Gastrocnemius medialis (tissue), 4 donors: Measurements from ENCODE around the gene AOC2. TPM values are rescaled to one million over a fixed set of nuclear protein-coding genes. Genes with fewer than 3 reads are reported as not detected.

Experiments
- ATAC-seq, 2 donors: fragments of 150-250 bp; one replicate each; pipeline ENCODE4 v1.9.1; 2016
- DNase-seq, 2 donors: peaks; one replicate each; pipeline ENCODE4 v3.0.0-alpha.2; 2019
- H3K27ac ChIP-seq, 4 donors: fragments of 200-600 bp; sonication (generic); 1 replicate in 1 of 4; 2 replicates in 3 of 4; pipeline ENCODE4 v1.5.1; 2016 to 2018; ENCODE audit warnings: mild to moderate bottlenecking in 2 of 4, moderate library complexity in 1 of 4
- H3K27me3 ChIP-seq, 3 donors: fragments of 200-600 bp; sonication (generic) in 2 of 3; 1 replicate in 1 of 3; 2 replicates in 2 of 3; pipeline versions ENCODE4 v1.5.1 to v1.6.0; 2016 to 2019; ENCODE audit warnings: mild to moderate bottlenecking in 1 of 3, moderate library complexity in 1 of 3
- H3K36me3 ChIP-seq, 2 donors: fragments of 200-600 bp; sonication (generic) in 1 of 2; one replicate each; pipeline ENCODE4 v1.5.1; 2017 to 2018
- H3K4me1 ChIP-seq, 2 donors: fragments of 200-600 bp; sonication (generic) in 1 of 2; one replicate each; pipeline ENCODE4 v1.5.1; 2016 to 2017; ENCODE audit warnings: mild to moderate bottlenecking in 2 of 2
- H3K4me3 ChIP-seq, 4 donors: fragments of 200-600 bp; sonication (generic) in 3 of 4; 1 replicate in 1 of 4; 2 replicates in 3 of 4; pipeline ENCODE4 v1.5.1; 2016 to 2019; ENCODE audit warnings: mild to moderate bottlenecking in 2 of 4
- H3K9me3 ChIP-seq, 3 donors: fragments of 200-600 bp; sonication (generic) in 2 of 3; 1 replicate in 1 of 3; 2 replicates in 2 of 3; pipeline ENCODE4 v1.5.1; 2016 to 2019
- POLR2A ChIP-seq, 2 donors: fragments of 450-650 bp; IDR thresholded peaks; one replicate each; pipeline ENCODE4 v1.6.1; 2017; ENCODE audit warnings: antibody characterized with exemption in 2 of 2, mild to moderate bottlenecking in 2 of 2, moderate library complexity in 2 of 2
- in situ Hi-C, 4 donors: fragments of 200-750 bp; cut with MboI; loops; one replicate each; pipeline versions ENCODE4 v1.15.0 to v1.8.0; 2017; ENCODE audit warnings: low sequenced_read_pairs in 4 of 4
- intact Hi-C: fragments of 100-400 bp; cut with DNase I; formaldehyde crosslinking; loops from one replicate; pipeline ENCODE4 v1.15.1; 2023; ENCODE audit warnings: low total_unique reads
- total RNA-seq, 4 donors: library from RNA; depleted of rRNA; stranded (reverse); fragments of >200 nt; gene quantifications; one replicate each; pipeline versions ENCODE4 v1.1.0 to v1.2.3, GENCODE V29; 2016
- TF ChIP-seq, protein P1 (sequence below), 5 experiments: fragments of 450-650 bp in 3 of 5; fragments of 200-600 bp in 2 of 5; sonication (generic) in 2 of 5; IDR thresholded peaks in 4 of 5; conservative IDR thresholded peaks in 1 of 5; 1 replicate in 4 of 5; 2 replicates in 1 of 5; pipeline ENCODE4 v1.5.1; 2016 to 2019; ENCODE audit warnings: antibody characterized with exemption in 5 of 5, mild to moderate bottlenecking in 3 of 5, moderate library complexity in 3 of 5

AOC2 gene
- total RNA-seq, 4 donors from 2014 or later, result 0.81 to 1.2 (median 1.0) TPM

DNA sequence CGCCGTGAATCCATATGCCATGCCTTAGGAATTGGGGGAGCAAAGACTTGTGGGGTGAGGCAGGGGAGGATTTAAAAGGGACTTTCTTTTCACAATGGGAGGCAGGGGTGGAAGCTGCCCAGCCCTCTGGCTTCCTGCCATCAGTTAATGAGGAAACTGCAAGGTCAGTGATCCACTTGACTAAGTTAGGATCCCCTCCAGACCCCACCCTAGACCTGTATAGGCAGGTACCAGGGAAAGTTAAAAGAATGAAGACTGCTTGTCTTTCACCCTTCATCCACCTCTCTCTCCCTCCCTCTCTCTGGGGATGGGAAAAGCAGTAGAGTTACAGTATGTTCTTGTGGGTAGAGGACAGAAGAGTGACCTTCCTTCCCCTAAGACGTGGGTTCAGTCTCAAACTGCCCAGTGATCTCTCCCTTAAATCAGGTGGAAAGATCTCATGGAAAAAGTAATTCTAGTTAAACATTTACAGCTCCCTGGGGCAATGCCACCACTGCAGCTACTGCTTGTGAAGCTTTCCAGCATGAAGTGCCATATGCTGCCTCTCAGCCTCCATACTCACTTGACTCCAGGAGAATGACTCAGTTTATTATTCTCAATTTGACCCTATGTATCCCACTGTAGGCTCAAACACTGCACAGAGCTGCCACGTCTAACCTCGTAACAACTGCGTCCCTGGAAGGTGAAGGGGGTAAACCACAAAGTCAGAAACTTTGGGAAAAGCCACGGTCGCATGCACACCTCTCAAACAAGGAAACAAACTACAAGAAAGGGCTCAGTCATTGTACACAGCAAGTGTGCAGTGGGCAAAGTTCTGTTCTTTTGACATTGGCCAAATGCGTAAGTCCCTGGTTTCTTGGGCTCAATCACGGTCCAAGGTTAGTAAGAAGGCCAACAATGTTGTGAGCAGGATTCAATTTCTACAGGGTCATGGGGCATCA, 47.0 kb upstream of the AOC2 start:
- TF ChIP-seq POLR2A (IDR thresholded peaks at IDR 0.05), result no peak
- TF ChIP-seq, protein P1, sequence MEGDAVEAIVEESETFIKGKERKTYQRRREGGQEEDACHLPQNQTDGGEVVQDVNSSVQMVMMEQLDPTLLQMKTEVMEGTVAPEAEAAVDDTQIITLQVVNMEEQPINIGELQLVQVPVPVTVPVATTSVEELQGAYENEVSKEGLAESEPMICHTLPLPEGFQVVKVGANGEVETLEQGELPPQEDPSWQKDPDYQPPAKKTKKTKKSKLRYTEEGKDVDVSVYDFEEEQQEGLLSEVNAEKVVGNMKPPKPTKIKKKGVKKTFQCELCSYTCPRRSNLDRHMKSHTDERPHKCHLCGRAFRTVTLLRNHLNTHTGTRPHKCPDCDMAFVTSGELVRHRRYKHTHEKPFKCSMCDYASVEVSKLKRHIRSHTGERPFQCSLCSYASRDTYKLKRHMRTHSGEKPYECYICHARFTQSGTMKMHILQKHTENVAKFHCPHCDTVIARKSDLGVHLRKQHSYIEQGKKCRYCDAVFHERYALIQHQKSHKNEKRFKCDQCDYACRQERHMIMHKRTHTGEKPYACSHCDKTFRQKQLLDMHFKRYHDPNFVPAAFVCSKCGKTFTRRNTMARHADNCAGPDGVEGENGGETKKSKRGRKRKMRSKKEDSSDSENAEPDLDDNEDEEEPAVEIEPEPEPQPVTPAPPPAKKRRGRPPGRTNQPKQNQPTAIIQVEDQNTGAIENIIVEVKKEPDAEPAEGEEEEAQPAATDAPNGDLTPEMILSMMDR (IDR thresholded peaks at IDR 0.05 in 4 of 5, conservative IDR thresholded peaks at IDR 0.05 in 1 of 5), result no peak
- Histone ChIP-seq H3K4me3 (peak overlapping the region; percentile 78 to 94 (median 87)), H3K9me3 (no peaks in the 10 kb centered on the region), H3K36me3 (peaks cover 0 to 5% of the 10 kb centered on the region in 2 donors), H3K4me1 (peaks cover 17 to 18% of the 10 kb centered on the region in 2 donors), H3K27me3 (no peaks in the 10 kb centered on the region), H3K27ac (peak overlapping the region; percentile 85 to 95 (median 86))
- no peak for ATAC-seq
- no peak for DNase-seq
- intact Hi-C loops (loop anchor here (1.0 kb wide), 1 partner anchor 24 kb away; the partner anchor contains the start of gene VPS25), in situ Hi-C loops (no loop called here)

DNA sequence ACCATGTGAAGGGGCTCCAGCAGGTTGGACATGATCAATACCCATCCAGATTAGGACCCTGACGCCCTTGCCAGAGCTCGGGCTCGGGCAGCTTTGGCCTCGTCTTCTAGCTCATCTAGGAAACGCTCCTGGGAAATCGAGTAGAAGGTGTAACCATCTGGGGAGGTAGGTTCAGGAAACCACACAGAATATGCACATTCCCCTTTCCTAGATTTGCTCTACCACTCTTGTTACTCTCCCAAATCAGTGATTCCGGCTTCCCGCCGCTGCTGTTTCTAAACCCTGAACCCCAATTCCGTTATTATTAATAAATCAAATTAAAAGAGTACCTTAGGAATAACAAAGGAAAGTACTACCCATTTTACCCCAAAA, 46.4 kb upstream of the AOC2 start:
- intact Hi-C loops, result loop anchor here (1.0 kb wide), 1 partner anchor 25 kb away; the partner anchor contains the start of gene VPS25
- H3K27me3 ChIP-seq, result no peaks in the 10 kb centered on the region
- peak overlapping the region; percentile 85 to 95 (median 86) for H3K27ac ChIP-seq
- ATAC-seq (no peak), DNase-seq (no peak)
- H3K4me1 ChIP-seq, result peaks cover 17 to 18% of the 10 kb centered on the region in 2 donors
- H3K4me3 ChIP-seq, result peak overlapping the region; percentile 78 to 94 (median 87)
- H3K9me3 ChIP-seq, result no peaks in the 10 kb centered on the region
- in situ Hi-C loops, result no loop called here
- TF ChIP-seq POLR2A (IDR thresholded peaks at IDR 0.05), result no peak
- TF ChIP-seq, protein P1 (IDR thresholded peaks at IDR 0.05 in 4 of 5, conservative IDR thresholded peaks at IDR 0.05 in 1 of 5), result no peak
- peaks cover 0 to 5% of the 10 kb centered on the region in 2 donors for H3K36me3 ChIP-seq

DNA sequence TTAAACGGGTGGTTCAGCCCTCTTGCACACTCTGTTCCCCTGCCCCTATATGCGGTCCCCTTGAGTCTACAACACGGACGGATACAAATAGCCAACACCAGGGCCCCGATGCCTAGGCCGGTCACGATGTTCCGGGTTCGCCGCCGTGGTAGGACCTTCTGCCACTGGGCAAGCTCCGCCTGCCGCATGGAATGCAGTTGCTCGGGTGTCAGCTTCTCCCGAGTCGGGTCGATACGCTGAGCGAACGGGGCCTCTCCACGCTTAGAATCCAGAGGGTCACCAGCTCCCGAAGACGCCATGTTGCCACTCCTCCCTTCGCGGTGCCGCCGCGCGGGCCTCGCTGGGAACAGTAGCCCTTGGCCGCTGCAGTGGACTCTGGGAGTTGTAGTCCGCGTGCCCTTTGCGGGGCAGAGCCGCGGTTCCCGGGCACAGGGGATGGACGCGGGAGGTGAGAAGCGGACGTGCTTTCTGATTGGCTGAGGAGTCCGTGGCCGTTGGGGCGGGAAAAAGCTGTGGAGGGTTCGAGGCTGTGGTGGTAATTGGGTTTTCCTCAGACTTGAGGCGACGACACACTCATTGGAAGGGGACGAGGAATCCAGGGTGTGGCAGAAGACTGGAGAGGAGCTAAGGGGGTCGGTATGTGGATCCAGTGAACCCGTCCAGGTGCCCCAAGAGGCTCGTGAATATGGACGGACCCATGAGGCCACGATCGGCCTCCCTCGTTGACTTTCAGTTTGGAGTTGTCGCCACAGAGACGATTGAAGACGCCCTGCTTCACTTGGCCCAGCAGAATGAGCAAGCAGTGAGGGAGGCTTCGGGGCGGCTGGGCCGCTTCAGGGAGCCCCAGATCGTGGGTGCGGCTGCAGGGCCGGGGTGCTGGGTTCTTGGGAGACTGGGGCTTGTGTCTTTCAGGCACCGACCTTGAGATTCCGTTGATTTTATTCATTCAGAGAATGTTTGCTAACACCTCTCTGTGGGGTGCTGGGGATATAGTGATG, 45.7 kb upstream of the AOC2 start, which contains the start of the genes CNTD1 and COA3:
TSS of gene CNTD1 (plus strand) at position 479 of the 998 bp plus-strand sequence. CDS start at position 686, 207 bp downstream.
TSS of gene COA3 (minus strand) at position 322 of the 998 bp plus-strand sequence. CDS start at position 299, 23 bp downstream.
- TF ChIP-seq, protein P1 (IDR thresholded peaks at IDR 0.05 in 4 of 5, conservative IDR thresholded peaks at IDR 0.05 in 1 of 5), result peak in 1 of 5 experiments; percentile 19
- TF ChIP-seq POLR2A (IDR thresholded peaks at IDR 0.05), result no peak
- in situ Hi-C loops, result no loop called here
- ATAC-seq, result peak; percentile 97
- Histone ChIP-seq H3K4me1 (peaks cover 17 to 18% of the 10 kb centered on the region in 2 donors), H3K27me3 (no peaks in the 10 kb centered on the region), H3K9me3 (no peaks in the 10 kb centered on the region), H3K4me3 (peak within 1 kb of the TSS; percentile 78 to 94 (median 87)), H3K36me3 (peaks cover 0 to 5% of the 10 kb centered on the region in 2 donors), H3K27ac (peak within 1 kb of the TSS; percentile 85 to 95 (median 86))
- intact Hi-C loops, result loop anchor here (1.0 kb wide), 1 partner anchor 25 kb away; the partner anchor contains the start of gene VPS25
- DNase-seq, result peak; percentile 77 to 84
